T1000 (cell line): Measurements from ENCODE around the gene CMC1.
A peak's percentile ranks its signal among the peaks of the same experiment; 100 is the strongest.
"Not testable (repeated sequence)": the region's sequence is repeated elsewhere in the genome, so short reads cannot be mapped to it uniquely, and the experiment has no call there.

Experiments used
- DNase-seq: peaks from one replicate; lab custom pipeline; 2025; ENCODE audit warnings: mixed read lengths; lab: John Stamatoyannopoulos, UW

CMC1 gene

GRCh38 chr3:28241221-28242160 is at the start of gene CMC1:
Gene CMC1, plus strand, starts transcription at chr3:28241619. Its CDS starts 175 bp downstream, at chr3:28241794.
- peak; percentile 96 for DNase-seq

GRCh38 chr3:28198161-28198560 is 43.3 kb upstream of the CMC1 start:
- no peak for DNase-seq

GRCh38 chr3:28198974-28199373 is 42.4 kb upstream of the CMC1 start:
- DNase-seq = no peak

- DNase-seq = not testable (repeated sequence)
These were observed 41.8 kb upstream of the CMC1 start for GRCh38 chr3:28199643-28200042.

GRCh38 chr3:28200366-28200848 is 41.0 kb upstream of the CMC1 start:
- not testable (repeated sequence) for DNase-seq

- DNase-seq = no peak
These were observed 34.9 kb upstream of the CMC1 start for GRCh38 chr3:28206479-28206878.

GRCh38 chr3:28207000-28207733 is 34.3 kb upstream of the CMC1 start:
- DNase-seq = no peak

- no peak for DNase-seq
These were observed 30.3 kb upstream of the CMC1 start for GRCh38 chr3:28210968-28211713.

- DNase-seq = no peak
These were observed 28.7 kb upstream of the CMC1 start for GRCh38 chr3:28212681-28213080.

GRCh38 chr3:28215407-28215806 is 26.0 kb upstream of the CMC1 start:
- DNase-seq = no peak

GRCh38 chr3:28218071-28218916 is 23.1 kb upstream of the CMC1 start:
- no peak for DNase-seq

- DNase-seq = no peak
These were observed 22.6 kb upstream of the CMC1 start for GRCh38 chr3:28218917-28219198.

- no peak for DNase-seq
These were observed 17.0 kb upstream of the CMC1 start for GRCh38 chr3:28224430-28224829.

GRCh38 chr3:28226020-28226419 is 15.4 kb upstream of the CMC1 start:
- no peak for DNase-seq

GRCh38 chr3:28228623-28229022 is 12.8 kb upstream of the CMC1 start:
- DNase-seq = no peak

GRCh38 chr3:28232659-28233058 is 8.8 kb upstream of the CMC1 start:
- no peak for DNase-seq

GRCh38 chr3:28234454-28234853 is 7.0 kb upstream of the CMC1 start:
- DNase-seq = no peak

- DNase-seq = no peak
These were observed 2.3 kb upstream of the CMC1 start for GRCh38 chr3:28239108-28239507.

- no peak for DNase-seq
These were observed 978 bp upstream of the CMC1 start for GRCh38 chr3:28240441-28240840.

GRCh38 chr3:28242519-28242918 is 1.1 kb downstream of the CMC1 start:
- no peak for DNase-seq

- DNase-seq = no peak
These were observed 2.1 kb downstream of the CMC1 start for GRCh38 chr3:28243424-28244106.
